Neuronal stem cell (in vitro differentiated cells): ENCODE measurements around the gene PRSS8.
"Not testable (repeated sequence)": the region's sequence is repeated elsewhere in the genome, so short reads cannot be mapped to it uniquely, and the experiment has no call there.

Experiments used
- DNase-seq: peaks from one replicate; pipeline ENCODE4 v3.0.0-alpha.2; 2013; ENCODE audit warnings: low spot score
- H2AFZ ChIP-seq: one replicate; pipeline ENCODE4 v1.6.1; 2013; ENCODE audit warnings: mild to moderate bottlenecking, low read length, inconsistent platforms
- H2AK5ac ChIP-seq: 2 replicates; pipeline ENCODE4 v1.6.1; 2013; ENCODE audit warnings: low read depth, mild to moderate bottlenecking, inconsistent platforms, low read length, moderate library complexity, mixed read lengths
- H2BK120ac ChIP-seq: 2 replicates; pipeline ENCODE4 v1.6.1; 2013; ENCODE audit warnings: low read depth, mild to moderate bottlenecking, inconsistent platforms, low read length, moderate library complexity, mixed read lengths
- H2BK12ac ChIP-seq: one replicate; pipeline ENCODE4 v1.6.1; 2013; ENCODE audit warnings: low read length, inconsistent platforms
- H2BK15ac ChIP-seq: 2 replicates; pipeline ENCODE4 v1.6.1; 2013; ENCODE audit warnings: mild to moderate bottlenecking, low read length, inconsistent platforms, mixed read lengths
- H2BK5ac ChIP-seq: one replicate; pipeline ENCODE4 v1.6.1; 2013; ENCODE audit warnings: inconsistent platforms, mild to moderate bottlenecking, low read length, moderate library complexity
- H3K14ac ChIP-seq: one replicate; pipeline ENCODE4 v1.6.1; 2013; ENCODE audit warnings: low read length, inconsistent platforms
- H3K18ac ChIP-seq: 2 replicates; pipeline ENCODE4 v1.6.1; 2013; ENCODE audit warnings: low read length, inconsistent platforms
- H3K23ac ChIP-seq: 2 replicates; pipeline ENCODE4 v1.6.1; 2013; ENCODE audit warnings: low read depth, mild to moderate bottlenecking, mixed read lengths, low read length, inconsistent platforms; ENCODE audit not compliant: poor library complexity
- H3K27ac ChIP-seq: replicated peaks from 3 replicates; pipeline ENCODE4 v1.5.1; 2013; ENCODE audit warnings: low read length, inconsistent platforms
- H3K27me3 ChIP-seq, 3 experiments: 2 replicates each; pipeline ENCODE4 v1.6.1; 2013; ENCODE audit warnings: low read length in 3 of 3, mild to moderate bottlenecking in 2 of 3, inconsistent platforms in 1 of 3, low read depth in 1 of 3, mixed read lengths in 1 of 3, moderate library complexity in 1 of 3; ENCODE audit not compliant: control insufficient read depth in 3 of 3, insufficient read depth in 3 of 3
- H3K36me3 ChIP-seq, 2 donors: replicated peaks in 1 of 2; 2 replicates each; pipeline ENCODE4 v1.6.1; 2013; ENCODE audit warnings: low read length in 2 of 2; ENCODE audit not compliant: control insufficient read depth in 2 of 2, insufficient read depth in 2 of 2
- H3K4ac ChIP-seq: 2 replicates; pipeline ENCODE4 v1.6.1; 2013; ENCODE audit warnings: inconsistent platforms, mild to moderate bottlenecking, low read length, moderate library complexity
- H3K4me1 ChIP-seq, 2 donors: 1 replicate in 1 of 2; 2 replicates in 1 of 2; pipeline ENCODE4 v1.6.1; 2013; ENCODE audit warnings: low read length in 2 of 2, low read depth in 1 of 2; ENCODE audit not compliant: control insufficient read depth in 2 of 2, insufficient read depth in 1 of 2
- H3K4me2 ChIP-seq: one replicate; pipeline ENCODE4 v1.6.1; 2013; ENCODE audit warnings: mild to moderate bottlenecking, low read length, inconsistent platforms; ENCODE audit not compliant: insufficient read depth, poor library complexity, severe bottlenecking
- H3K4me3 ChIP-seq, 2 donors: 2 replicates each; pipeline ENCODE4 v1.5.1; 2013; ENCODE audit warnings: low read length in 2 of 2, mild to moderate bottlenecking in 2 of 2, inconsistent platforms in 1 of 2, moderate library complexity in 1 of 2
- H3K79me1 ChIP-seq: one replicate; pipeline ENCODE4 v1.6.1; 2013; ENCODE audit warnings: low read depth, mild to moderate bottlenecking, inconsistent platforms, low read length, moderate library complexity
- H3K9ac ChIP-seq: one replicate; pipeline ENCODE4 v1.6.1; 2013; ENCODE audit warnings: mild to moderate bottlenecking, low read depth, low read length, inconsistent platforms; ENCODE audit not compliant: poor library complexity
- H3K9me3 ChIP-seq, 2 donors: replicated peaks in 1 of 2; 2 replicates each; pipeline versions ENCODE3 to v1.6.1; 2013; ENCODE audit warnings: low read length in 2 of 2, mild to moderate bottlenecking in 2 of 2, inconsistent platforms in 1 of 2, low read depth in 1 of 2, mixed read lengths in 1 of 2, moderate library complexity in 1 of 2; ENCODE audit not compliant: control insufficient read depth in 2 of 2, insufficient read depth in 1 of 2
- H4K8ac ChIP-seq: one replicate; pipeline ENCODE4 v1.6.1; 2013; ENCODE audit warnings: low read depth, mild to moderate bottlenecking, inconsistent platforms, low read length, moderate library complexity
- H4K91ac ChIP-seq: one replicate; pipeline ENCODE4 v1.6.1; 2013; ENCODE audit warnings: low read length, low read depth, mild to moderate bottlenecking, inconsistent platforms; ENCODE audit not compliant: poor library complexity
- WGBS, 2 donors: extraction: QIAGEN DNeasy Blood & Tissue Kit; methylation state at CpG; one replicate each; pipeline ENCODE4 v1.1.7; 2013; ENCODE audit warnings: missing lambda C conversion rate in 2 of 2, mixed read lengths in 1 of 2; ENCODE audit not compliant: insufficient read length in 2 of 2, insufficient replicate concordance in 1 of 2; ENCODE audit errors: extremely low coverage in 2 of 2; 5-methylcytosine and 5-hydroxymethylcytosine counted together

Gene PRSS8

GRCh38 chr16:31138621-31139578 is 3.4 kb upstream of the PRSS8 start:
- Histone ChIP-seq H3K23ac (no peak overlapping the region), H2AFZ (peak overlapping the region; percentile 24), H2BK120ac (no peak overlapping the region), H3K4me2 (no peak overlapping the region), H3K4me1 (peaks cover 22 to 32% of the 10 kb centered on the region in 2 donors), H3K4me3 (no peak overlapping the region), H3K79me1 (no peaks in the 10 kb centered on the region), H3K9ac (peak overlapping the region; percentile 2), H4K91ac (no peak overlapping the region), H3K14ac (no peak overlapping the region), H2BK15ac (peak overlapping the region; percentile 21), H3K4ac (peak overlapping the region; percentile 41), H2BK5ac (no peak overlapping the region), H4K8ac (no peak overlapping the region), H2BK12ac (no peak overlapping the region), H3K27ac (no peak overlapping the region), H3K36me3 (peaks cover 0 to 2% of the 10 kb centered on the region in 2 donors), H3K27me3 (peaks cover 0 to 12% (median 0%) of the 10 kb centered on the region in 3 experiments), H3K9me3 (no peaks in the 10 kb centered on the region), H2AK5ac (peak overlapping the region; percentile 98), H3K18ac (peak overlapping the region; percentile 90)
- no CpG with 5 or more reads among the region's 27 CpGs for WGBS, 2 donors
- DNase-seq: no peak

- H2BK12ac ChIP-seq, H3K18ac ChIP-seq, H3K4ac ChIP-seq, H3K14ac ChIP-seq, H3K9me3 ChIP-seq, H4K8ac ChIP-seq, H2AK5ac ChIP-seq, H2AFZ ChIP-seq, H3K36me3 ChIP-seq, H2BK5ac ChIP-seq, H3K9ac ChIP-seq, H3K27me3 ChIP-seq, H3K4me3 ChIP-seq, H4K91ac ChIP-seq, H3K27ac ChIP-seq, H3K23ac ChIP-seq, H2BK120ac ChIP-seq, H3K79me1 ChIP-seq, DNase-seq, H2BK15ac ChIP-seq, H3K4me2 ChIP-seq: not testable (repeated sequence)
- H3K4me1 ChIP-seq: peaks cover 24 to 28% of the 10 kb centered on the region in 2 donors
- WGBS, 2 donors: no CpG with 5 or more reads among the region's 20 CpGs
Measured at GRCh38 chr16:31136822-31137499, 1.4 kb upstream of the PRSS8 start.

- H3K23ac ChIP-seq: no peak overlapping the region
- H2BK15ac ChIP-seq: peak overlapping the region; percentile 6
- no peak overlapping the region for H3K4me2 ChIP-seq
- H2BK120ac ChIP-seq: peak overlapping the region; percentile 21
- no peak overlapping the region for H3K4ac ChIP-seq
- H2AFZ ChIP-seq: no peak overlapping the region
- no peak overlapping the region for H2BK12ac ChIP-seq
- H3K27me3 ChIP-seq: peaks cover 0 to 3% (median 0%) of the 10 kb centered on the region in 3 experiments
- H3K4me3 ChIP-seq: no peak overlapping the region
- WGBS, 2 donors: no CpG with 5 or more reads among the region's 6 CpGs
- H3K36me3 ChIP-seq: peaks cover 8 to 16% of the 10 kb centered on the region in 2 donors
- peak overlapping the region; percentile 99 for H4K91ac ChIP-seq
- H3K79me1 ChIP-seq: peaks cover 2% of the 10 kb centered on the region
- H3K9ac ChIP-seq: no peak overlapping the region
- no peak overlapping the region for H3K14ac ChIP-seq
- no peak for DNase-seq
- peak overlapping the region; percentile 0 for H3K18ac ChIP-seq
- H2AK5ac ChIP-seq: peak overlapping the region; percentile 20
- no peak overlapping the region for H3K27ac ChIP-seq
- no peaks in the 10 kb centered on the region for H3K9me3 ChIP-seq
- peak overlapping the region; percentile 19 for H2BK5ac ChIP-seq
- H4K8ac ChIP-seq: no peak overlapping the region
- H3K4me1 ChIP-seq: peaks cover 20 to 23% of the 10 kb centered on the region in 2 donors
Measured at GRCh38 chr16:31136287-31136662, 748 bp upstream of the PRSS8 start.
